ENCODE results near the gene S100A1.

DNA sequence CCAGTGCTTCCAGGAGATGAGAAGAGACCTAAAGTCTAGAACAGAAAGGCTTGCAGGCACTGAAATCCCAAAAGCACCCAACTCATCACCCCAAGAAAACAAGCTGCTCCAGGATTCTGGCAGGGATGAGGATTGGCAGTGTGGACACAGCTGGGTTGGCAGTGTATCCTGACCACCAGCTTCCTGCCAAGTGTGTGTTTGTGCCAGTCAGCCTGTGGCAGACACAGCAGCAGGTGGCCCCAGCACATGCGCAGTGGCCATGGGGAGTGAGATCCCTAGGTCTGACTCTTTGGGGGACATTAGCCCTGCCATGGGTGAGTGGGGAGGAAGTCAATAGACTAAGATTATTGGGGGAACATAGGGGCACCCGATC, 21.6 kb downstream of the S100A1 start:
- TF ChIP-seq, protein P1, sequence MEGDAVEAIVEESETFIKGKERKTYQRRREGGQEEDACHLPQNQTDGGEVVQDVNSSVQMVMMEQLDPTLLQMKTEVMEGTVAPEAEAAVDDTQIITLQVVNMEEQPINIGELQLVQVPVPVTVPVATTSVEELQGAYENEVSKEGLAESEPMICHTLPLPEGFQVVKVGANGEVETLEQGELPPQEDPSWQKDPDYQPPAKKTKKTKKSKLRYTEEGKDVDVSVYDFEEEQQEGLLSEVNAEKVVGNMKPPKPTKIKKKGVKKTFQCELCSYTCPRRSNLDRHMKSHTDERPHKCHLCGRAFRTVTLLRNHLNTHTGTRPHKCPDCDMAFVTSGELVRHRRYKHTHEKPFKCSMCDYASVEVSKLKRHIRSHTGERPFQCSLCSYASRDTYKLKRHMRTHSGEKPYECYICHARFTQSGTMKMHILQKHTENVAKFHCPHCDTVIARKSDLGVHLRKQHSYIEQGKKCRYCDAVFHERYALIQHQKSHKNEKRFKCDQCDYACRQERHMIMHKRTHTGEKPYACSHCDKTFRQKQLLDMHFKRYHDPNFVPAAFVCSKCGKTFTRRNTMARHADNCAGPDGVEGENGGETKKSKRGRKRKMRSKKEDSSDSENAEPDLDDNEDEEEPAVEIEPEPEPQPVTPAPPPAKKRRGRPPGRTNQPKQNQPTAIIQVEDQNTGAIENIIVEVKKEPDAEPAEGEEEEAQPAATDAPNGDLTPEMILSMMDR (IDR thresholded peaks at IDR 0.05; ENCODE audit: control extremely low read depth in 1 of 3, insufficient read depth in 1 of 3, low read depth in 1 of 3, low read length in 3 of 3), result no peak
- TF ChIP-seq ASH2L (IDR thresholded peaks at IDR 0.05; ENCODE audit: low read length), result no peak
- TF ChIP-seq, protein P2, sequence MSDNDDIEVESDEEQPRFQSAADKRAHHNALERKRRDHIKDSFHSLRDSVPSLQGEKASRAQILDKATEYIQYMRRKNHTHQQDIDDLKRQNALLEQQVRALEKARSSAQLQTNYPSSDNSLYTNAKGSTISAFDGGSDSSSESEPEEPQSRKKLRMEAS (IDR thresholded peaks at IDR 0.05), result no peak
- TF ChIP-seq POLR2AphosphoS5 (IDR thresholded peaks at IDR 0.05; ENCODE audit: low read depth, low read length), result no peak
- no peak for TF ChIP-seq ATF2 (IDR thresholded peaks at IDR 0.05; ENCODE audit: low read length)
- TF ChIP-seq HDAC2 (IDR thresholded peaks at IDR 0.05; ENCODE audit: borderline replicate concordance in 1 of 2, low read depth in 2 of 2, low read length in 2 of 2), result no peak
- no peak for TF ChIP-seq RAD21 (IDR thresholded peaks at IDR 0.05 in 1 of 2, conservative IDR thresholded peaks at IDR 0.05 in 1 of 2; ENCODE audit: low read depth in 2 of 2, low read length in 2 of 2)

Measured in H1 (cell line).